Measurements from ENCODE around the gene KCND3. TPM values are rescaled to one million over a fixed set of nuclear protein-coding genes. Genes with fewer than 3 reads are reported as not detected.

The KCND3 gene
- total and polyA plus RNA-seq, 4 donors, result 1.1 to 25.3 (median 12.4) TPM

DNA sequence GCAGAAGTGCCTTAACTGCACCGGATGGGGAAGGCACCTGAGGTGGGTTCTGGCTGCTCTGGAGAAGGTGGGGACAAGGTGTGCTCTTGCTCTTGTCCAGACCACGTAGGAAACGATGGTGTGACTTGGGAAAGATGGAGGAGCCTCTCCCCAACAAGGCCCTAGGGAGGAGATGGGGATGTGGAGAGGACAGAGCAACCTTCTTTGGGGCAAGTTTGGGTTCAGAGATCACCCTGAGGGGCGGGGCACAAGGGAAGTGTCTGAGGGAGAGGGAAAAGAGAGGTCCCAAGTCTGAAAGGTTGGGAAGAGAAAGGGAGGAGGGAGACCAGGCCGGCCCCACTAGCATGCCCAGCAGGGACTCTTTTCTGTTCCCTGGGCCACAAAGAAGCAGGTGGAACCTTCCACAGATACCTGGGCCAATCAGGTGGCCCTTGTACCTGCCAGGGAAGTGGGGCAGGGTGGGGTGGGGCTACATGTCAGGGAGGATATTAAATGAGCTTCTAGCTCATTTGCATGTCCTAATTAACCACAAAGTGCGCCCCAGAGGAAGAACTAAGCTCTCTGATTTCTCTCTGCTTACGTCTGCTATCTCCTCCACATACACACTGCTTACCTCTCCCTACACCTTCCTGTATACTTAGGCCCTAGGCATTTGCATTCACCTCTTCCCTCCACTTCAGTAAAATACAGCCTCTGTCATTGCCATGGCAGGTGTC is 266.2 kb downstream of the KCND3 start:
- DNase-seq (no peak), ATAC-seq (ENCODE audit: low FRiP score) (no peak)
- Histone ChIP-seq H3K4me1 (ENCODE audit: control insufficient read depth in 1 of 2, insufficient read depth in 2 of 2, low read length in 2 of 2) (no peaks in the 10 kb centered on the region), H3K4me3 (ENCODE audit: low read length in 2 of 2) (no peak overlapping the region), H3K27me3 (ENCODE audit: control insufficient read depth in 1 of 2, insufficient read depth in 2 of 2, low read length in 1 of 2) (no peaks in the 10 kb centered on the region), H3K27ac (ENCODE audit: low read depth in 1 of 2, low read length in 2 of 2) (no peak overlapping the region), H3K9me3 (ENCODE audit: control insufficient read depth, low read length) (no peaks in the 10 kb centered on the region), H3K36me3 (ENCODE audit: control insufficient read depth in 1 of 2, insufficient read depth in 2 of 2, low read length in 1 of 2) (peaks cover 0 to 3% of the 10 kb centered on the region in 2 donors)
- intact Hi-C loops (cut with DNase I), result no loop called here
- 81 to 84% methylated on average over 7 of the region's 7 CpGs for WGBS, 2 donors

GRCh38 chr1:111720977-111721786 is 268.3 kb downstream of the KCND3 start:
- H3K4me1 ChIP-seq (ENCODE audit: control insufficient read depth in 1 of 2, insufficient read depth in 2 of 2, low read length in 2 of 2), result no peaks in the 10 kb centered on the region
- ATAC-seq (ENCODE audit: low FRiP score) (no peak), DNase-seq (no peak)
- H3K36me3 ChIP-seq (ENCODE audit: control insufficient read depth in 1 of 2, insufficient read depth in 2 of 2, low read length in 1 of 2), result no peaks in the 10 kb centered on the region
- H3K9me3 ChIP-seq (ENCODE audit: control insufficient read depth, low read length), result no peaks in the 10 kb centered on the region
- intact Hi-C loops (cut with DNase I), result no loop called here
- WGBS, 2 donors, result 72 to 74% methylated on average over 10 of the region's 10 CpGs
- no peak overlapping the region for H3K27ac ChIP-seq (ENCODE audit: low read depth in 1 of 2, low read length in 2 of 2)
- no peaks in the 10 kb centered on the region for H3K27me3 ChIP-seq (ENCODE audit: control insufficient read depth in 1 of 2, insufficient read depth in 2 of 2, low read length in 1 of 2)
- H3K4me3 ChIP-seq (ENCODE audit: low read length in 2 of 2), result no peak overlapping the region

Other genes starting within 250 kb of the KCND3 start
- gene DDX20, start 233.8 kb downstream of the KCND3 start, total RNA-seq, result 1 to 10 TPM; 7.9 to 8.8 TPM
- 1 to 10 TPM; 3.9 to 5.9 TPM for gene DDX20, start 233.8 kb downstream of the KCND3 start, polyA plus RNA-seq

All from aorta (tissue), 5 donors.